Transverse colon (tissue), 4 donors: ENCODE measurements around the gene DPH6.

ENCODE experiments used
- CTCF ChIP-seq, 5 experiments: fragments of 200-600 bp in 3 of 5; fragments of 450-650 bp in 2 of 5; sonication (generic) in 3 of 5; IDR thresholded peaks; 1 replicate in 2 of 5; 2 replicates in 3 of 5; pipeline ENCODE4 v1.5.1; 2016 to 2017; ENCODE audit warnings: antibody characterized with exemption in 5 of 5, inconsistent platforms in 3 of 5, mild to moderate bottlenecking in 2 of 5, moderate library complexity in 1 of 5
- POLR2A ChIP-seq: fragments of 450-650 bp; IDR thresholded peaks from one replicate; pipeline ENCODE4 v1.6.1; 2016; ENCODE audit warnings: antibody characterized with exemption, mild to moderate bottlenecking, moderate library complexity
- POLR2AphosphoS5 ChIP-seq, 3 donors: sonication (generic); formaldehyde crosslinking; IDR thresholded peaks; one replicate each; pipeline ENCODE4 v1.6.1; 2016; ENCODE audit warnings: antibody characterized with exemption in 3 of 3

GRCh38 chr15:35383506-35383905 lies 162.5 kb downstream of the DPH6 start:
- TF ChIP-seq POLR2AphosphoS5 (IDR thresholded peaks at IDR 0.05) (no peak), CTCF (IDR thresholded peaks at IDR 0.05) (no peak), POLR2A (no peak)
